H1 (cell line): Measurements from ENCODE around the gene STAU1. TPM values are rescaled to one million over a fixed set of nuclear protein-coding genes. Genes with fewer than 3 reads are reported as not detected.

ENCODE experiments used
- CTCF ChIA-PET: fragments of 300-600 bp; sonication (Branson Sonifier 250); formaldehyde crosslinking; loops from one replicate; lab custom pipeline; 2021; ENCODE audit not compliant: partially characterized antibody; lab: Charles Lee
- POLR2A ChIA-PET: fragments of 300-600 bp; sonication (Branson Sonifier 250); formaldehyde crosslinking; loops from one replicate; lab custom pipeline; 2021; ENCODE audit warnings: inconsistent platforms; ENCODE audit not compliant: partially characterized antibody; lab: Charles Lee
- DNase-seq, 2 experiments: peaks; one replicate each; pipeline versions ENCODE4 v3.0.0 to v3.0.0-alpha.2; 2010 to 2022; ENCODE audit warnings: low spot score in 2 of 2, low read depth in 1 of 2, mixed read lengths in 1 of 2
- FAIRE-seq: peaks from 2 replicates; lab custom pipeline; 2011; peaks lifted over from hg19 to GRCh38; lab: Jason Lieb, UNC
- H2AFZ ChIP-seq: 2 replicates; pipeline ENCODE4 v1.8.1; 2012; ENCODE audit warnings: low read length, inconsistent platforms
- H2AK5ac ChIP-seq: 2 replicates; pipeline ENCODE4 v1.6.1; 2013; ENCODE audit warnings: low read depth, low read length
- H2BK120ac ChIP-seq: replicated peaks from 2 replicates; pipeline ENCODE3; 2013; ENCODE audit warnings: low read depth, low read length, inconsistent platforms
- H2BK12ac ChIP-seq: 2 replicates; pipeline ENCODE4 v1.6.1; 2013; ENCODE audit warnings: low read depth, low read length
- H2BK15ac ChIP-seq: 2 replicates; pipeline ENCODE4 v1.6.1; 2013; ENCODE audit warnings: low read length
- H2BK20ac ChIP-seq: 2 replicates; pipeline ENCODE4 v1.6.1; 2013; ENCODE audit warnings: low read length
- H2BK5ac ChIP-seq: 2 replicates; pipeline ENCODE4 v1.6.1; 2013; ENCODE audit warnings: low read depth, low read length
- H3K14ac ChIP-seq: 2 replicates; pipeline ENCODE4 v1.6.1; 2013; ENCODE audit warnings: inconsistent platforms; ENCODE audit not compliant: insufficient read length
- H3K18ac ChIP-seq: 2 replicates; pipeline ENCODE4 v1.6.1; 2013; ENCODE audit warnings: low read length; ENCODE audit errors: extremely low read depth
- H3K23ac ChIP-seq: 2 replicates; pipeline ENCODE4 v1.6.1; 2013; ENCODE audit warnings: inconsistent platforms; ENCODE audit not compliant: insufficient read length
- H3K23me2 ChIP-seq: 2 replicates; pipeline ENCODE4 v1.6.1; 2013; ENCODE audit warnings: low read depth, low read length
- H3K27ac ChIP-seq: 2 replicates; pipeline ENCODE4 v1.6.1; 2011; ENCODE audit warnings: low read depth, low read length, inconsistent platforms
- H3K27me3 ChIP-seq, 4 experiments: replicated peaks in 1 of 4; 1 replicate in 1 of 4; 2 replicates in 3 of 4; pipeline versions ENCODE4 v1.6.1 to v1.8.1; 2011 to 2013; ENCODE audit warnings: low read length in 3 of 4, mild to moderate bottlenecking in 3 of 4, inconsistent platforms in 2 of 4, mixed read lengths in 2 of 4, moderate library complexity in 1 of 4; ENCODE audit not compliant: control insufficient read depth in 3 of 4, insufficient read depth in 3 of 4; ENCODE audit errors: extremely low read depth in 1 of 4
- H3K36me3 ChIP-seq, 4 experiments: 2 replicates each; pipeline versions ENCODE4 v1.6.1 to v1.8.1; 2011 to 2013; ENCODE audit warnings: mild to moderate bottlenecking in 4 of 4, low read length in 3 of 4, moderate library complexity in 2 of 4, control low read depth in 1 of 4, inconsistent platforms in 1 of 4; ENCODE audit not compliant: insufficient read depth in 4 of 4, control insufficient read depth in 2 of 4
- H3K4ac ChIP-seq: replicated peaks from 2 replicates; pipeline ENCODE3; 2013; ENCODE audit warnings: low read length, low read depth, mixed read lengths, inconsistent platforms; ENCODE audit not compliant: insufficient read length
- H3K4me1 ChIP-seq, 4 experiments: replicated peaks in 1 of 4; 1 replicate in 1 of 4; 2 replicates in 3 of 4; pipeline versions ENCODE4 v1.6.1 to v1.8.1; 2011 to 2013; ENCODE audit warnings: low read length in 3 of 4, inconsistent platforms in 2 of 4, mixed read lengths in 1 of 4; ENCODE audit not compliant: insufficient read depth in 4 of 4, control insufficient read depth in 3 of 4
- H3K4me2 ChIP-seq, 2 experiments: 2 replicates each; pipeline versions ENCODE4 v1.6.1 to v1.8.1; 2011 to 2013; ENCODE audit warnings: low read depth in 2 of 2, low read length in 2 of 2, control low read depth in 1 of 2, inconsistent platforms in 1 of 2, mild to moderate bottlenecking in 1 of 2; ENCODE audit not compliant: insufficient read depth in 1 of 2
- H3K4me3 ChIP-seq, 4 experiments: fragments of 200-600, 300-600 bp in 1 of 4; sonication (generic), shearing (Covaris generic), sonication (Bioruptor Twin) in 1 of 4; 2 replicates each; pipeline versions ENCODE4 v1.5.1 to v1.8.1; 2011 to 2016; ENCODE audit warnings: low read length in 4 of 4, low read depth in 3 of 4, control low read depth in 2 of 4, inconsistent platforms in 2 of 4, mild to moderate bottlenecking in 2 of 4, mixed read lengths in 1 of 4, moderate library complexity in 1 of 4; ENCODE audit not compliant: insufficient read depth in 2 of 4; ENCODE audit errors: extremely low read depth in 1 of 4
- H3K56ac ChIP-seq: replicated peaks from 2 replicates; pipeline ENCODE3; 2013; ENCODE audit warnings: low read depth, mild to moderate bottlenecking, mixed read lengths, low read length, inconsistent platforms; ENCODE audit not compliant: insufficient read length
- H3K79me1 ChIP-seq: 2 replicates; pipeline ENCODE4 v1.6.1; 2013; ENCODE audit warnings: low read depth, low read length, control low read depth
- H3K79me2 ChIP-seq, 2 experiments: 2 replicates each; pipeline versions ENCODE4 v1.6.1 to v1.8.1; 2012 to 2013; ENCODE audit warnings: low read length in 2 of 2, mild to moderate bottlenecking in 2 of 2, inconsistent platforms in 1 of 2; ENCODE audit not compliant: insufficient read depth in 2 of 2, control insufficient read depth in 1 of 2
- H3K9ac ChIP-seq, 4 experiments: replicated peaks in 1 of 4; 1 replicate in 1 of 4; 2 replicates in 3 of 4; pipeline versions ENCODE4 v1.6.1 to v1.8.1; 2011 to 2013; ENCODE audit warnings: low read depth in 3 of 4, low read length in 3 of 4, control low read depth in 2 of 4, mild to moderate bottlenecking in 2 of 4, moderate library complexity in 2 of 4, inconsistent platforms in 1 of 4; ENCODE audit errors: extremely low read depth in 1 of 4
- H3K9me3 ChIP-seq, 2 experiments: 2 replicates each; pipeline versions ENCODE4 v1.6.1 to v1.8.1; 2012 to 2013; ENCODE audit warnings: mild to moderate bottlenecking in 2 of 2, moderate library complexity in 2 of 2, control low read depth in 1 of 2, inconsistent platforms in 1 of 2, low read depth in 1 of 2, low read length in 1 of 2, mixed read lengths in 1 of 2; ENCODE audit not compliant: insufficient read depth in 2 of 2
- H4K20me1 ChIP-seq, 2 experiments: replicated peaks in 1 of 2; 2 replicates each; pipeline versions ENCODE3 to v1.8.1; 2011 to 2013; ENCODE audit warnings: inconsistent platforms in 2 of 2, low read length in 2 of 2, mild to moderate bottlenecking in 1 of 2; ENCODE audit not compliant: insufficient read depth in 2 of 2, control insufficient read depth in 1 of 2
- H4K5ac ChIP-seq: 2 replicates; pipeline ENCODE4 v1.6.1; 2013; ENCODE audit warnings: low read length, low read depth, mixed read lengths, inconsistent platforms; ENCODE audit not compliant: insufficient read length
- H4K8ac ChIP-seq: 2 replicates; pipeline ENCODE4 v1.8.0; 2013; ENCODE audit warnings: mild to moderate bottlenecking, moderate library complexity, low read length, inconsistent platforms; ENCODE audit not compliant: insufficient read depth; ENCODE audit errors: extremely low read depth
- H4K91ac ChIP-seq: replicated peaks from 2 replicates; pipeline ENCODE3; 2013; ENCODE audit warnings: low read length, mixed read lengths, inconsistent platforms; ENCODE audit not compliant: insufficient read length
- BRCA1 ChIP-seq: IDR thresholded peaks from 2 replicates; pipeline ENCODE4 v1.6.1; 2012; ENCODE audit warnings: low read depth, low read length, improper control_type of control experiment
- CHD2 ChIP-seq: IDR thresholded peaks from 2 replicates; pipeline ENCODE4 v1.6.1; 2012; ENCODE audit warnings: low read length, improper control_type of control experiment
- JUN ChIP-seq: IDR thresholded peaks from 2 replicates; pipeline ENCODE4 v1.6.1; 2011; ENCODE audit warnings: low read depth, mild to moderate bottlenecking, improper control_type of control experiment, low read length
- KDM1A ChIP-seq: fragments of 200-600, 300-600 bp; sonication (generic); IDR thresholded peaks from 2 replicates; pipeline ENCODE4 v1.7.1; 2016; ENCODE audit warnings: mild to moderate bottlenecking, low read length, borderline replicate concordance
- KDM4A ChIP-seq: IDR thresholded peaks from one replicate; pipeline ENCODE4 v1.7.1; 2012; ENCODE audit warnings: low read depth, mild to moderate bottlenecking, moderate library complexity, low read length, inconsistent platforms; ENCODE audit not compliant: severe bottlenecking
- RBBP5 ChIP-seq: IDR thresholded peaks from 2 replicates; pipeline ENCODE4 v1.7.1; 2012; ENCODE audit warnings: low read depth, mild to moderate bottlenecking, inconsistent platforms, low read length, moderate library complexity, borderline replicate concordance
- RFX5 ChIP-seq: IDR thresholded peaks from 2 replicates; pipeline ENCODE4 v1.6.1; 2011; ENCODE audit warnings: low read depth, low read length, improper control_type of control experiment, borderline replicate concordance
- SP4 ChIP-seq: IDR thresholded peaks from 2 replicates; pipeline ENCODE4 v1.6.1; 2012; ENCODE audit warnings: low read length, inconsistent platforms
- YY1 ChIP-seq: IDR thresholded peaks from 2 replicates; pipeline ENCODE4 v1.6.1; 2011; ENCODE audit warnings: low read depth, mild to moderate bottlenecking, low read length
- WGBS, 2 experiments: shearing (Covaris generic) in 1 of 2; methylation state at CpG; one replicate each; pipeline versions ENCODE4 v1.1.6 to v1.1.7; 2013 to 2015; ENCODE audit warnings: low lambda C conversion rate in 2 of 2, mixed read lengths in 2 of 2, inconsistent platforms in 1 of 2, low coverage in 1 of 2, missing lambda C conversion rate in 1 of 2; ENCODE audit not compliant: insufficient replicate concordance in 2 of 2, insufficient coverage in 1 of 2, insufficient read length in 1 of 2; ENCODE audit errors: extremely low coverage in 1 of 2, missing lambda C conversion rate in 1 of 2; 5-methylcytosine and 5-hydroxymethylcytosine counted together
- polyA plus RNA-seq, 7 experiments: library from polyadenylated mRNA; depleted of rRNA in 3 of 7; stranded (reverse) in 5 of 7; unstranded in 2 of 7; fragments of >200 nt in 5 of 7; fragments of 200-250 nt in 2 of 7; gene quantifications; 1 replicate in 5 of 7; 2 replicates in 1 of 7; 4 replicates in 1 of 7; pipeline versions ENCODE4 v1.2.1 to v1.2.3, GENCODE V29; 2011 to 2013; ENCODE audit warnings: missing spikeins in 2 of 7, mixed read lengths in 2 of 7
- total RNA-seq: library from RNA; stranded (reverse); fragmentation: NEBNext Ultra II Directional; extraction: Animal tissue kit (Norgen Biotek cat#: 25700); gene quantifications from 2 replicates; pipeline ENCODE4 v1.2.1, GENCODE V29; 2021
- TF ChIP-seq, protein P1 (sequence below), 3 experiments: IDR thresholded peaks; 1 replicate in 2 of 3; 2 replicates in 1 of 3; pipeline versions ENCODE4 v1.5.1 to v1.6.1; 2011; ENCODE audit warnings: low read length in 3 of 3, mild to moderate bottlenecking in 3 of 3, inconsistent platforms in 2 of 3, low read depth in 1 of 3, moderate library complexity in 1 of 3; ENCODE audit not compliant: insufficient read depth in 1 of 3; ENCODE audit errors: control extremely low read depth in 1 of 3
- TF ChIP-seq, protein P2 (sequence below): IDR thresholded peaks from 2 replicates; pipeline ENCODE4 v1.6.1; 2012; ENCODE audit warnings: inconsistent platforms

Gene STAU1
- total and polyA plus RNA-seq, 2 of the 8 experiments (the other 6 are each of a cell fraction or from before 2014, with no cell fraction given) = 41.4 to 107 TPM

DNA sequence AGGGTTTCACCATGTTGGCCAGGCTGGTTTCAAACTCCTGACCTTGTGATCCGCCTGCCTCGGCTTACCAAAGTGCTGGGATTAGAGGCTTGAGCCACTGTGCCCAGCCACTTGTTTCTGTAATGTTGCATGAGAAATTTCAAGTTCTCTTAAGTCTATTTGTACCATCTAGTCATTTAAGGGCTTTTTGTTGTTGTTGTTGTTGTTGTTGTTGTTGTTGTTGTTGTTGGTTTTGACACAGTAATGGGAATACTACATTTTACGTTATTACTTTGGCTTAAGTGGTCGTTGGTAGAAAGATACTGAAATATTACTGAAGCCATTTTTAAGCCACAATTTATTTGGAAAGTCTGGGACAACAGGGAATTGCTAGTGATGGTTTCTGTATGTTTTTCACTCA lies 90.0 kb downstream of the STAU1 start:
- H4K8ac ChIP-seq = no peak overlapping the region
- H3K14ac ChIP-seq = no peak overlapping the region
- peaks cover 40 to 92% (median 76%) of the 10 kb centered on the region in 4 experiments for H3K36me3 ChIP-seq
- H3K23ac ChIP-seq = no peak overlapping the region
- H2BK5ac ChIP-seq = no peak overlapping the region
- ChIA-PET POLR2A (no interaction called here), CTCF (interaction anchor here (0.7 kb wide), 1 partner anchor 70 kb away, joined by 4 read pairs; no protein-coding TSS in a partner anchor)
- no peak overlapping the region for H2BK20ac ChIP-seq
- DNase-seq (no peak), FAIRE-seq (no peak)
- no peak overlapping the region for H2AK5ac ChIP-seq
- H3K4me2 ChIP-seq = no peak overlapping the region
- H3K79me1 ChIP-seq = peaks cover 2% of the 10 kb centered on the region; the same call in 1 of the 2 replicates
- no peak overlapping the region for H2AFZ ChIP-seq
- 91% methylated on average over 4 of the region's 4 CpGs; no CpG with 5 or more reads in 1 of the 2 experiments for WGBS, 2 experiments
- no peak overlapping the region for H3K4ac ChIP-seq
- no peak overlapping the region for H3K56ac ChIP-seq
- no peak overlapping the region for H4K91ac ChIP-seq
- H2BK15ac ChIP-seq = no peak overlapping the region
- peaks cover 0 to 18% of the 10 kb centered on the region in 2 experiments; a peak in 2 of 4 replicates for H3K79me2 ChIP-seq
- peaks cover 4 to 11% of the 10 kb centered on the region in 2 experiments for H4K20me1 ChIP-seq
- H3K23me2 ChIP-seq = no peaks in the 10 kb centered on the region
- no peak overlapping the region for H3K4me3 ChIP-seq
- H3K27ac ChIP-seq = no peak overlapping the region
- no peak overlapping the region for H2BK120ac ChIP-seq
- no peaks in the 10 kb centered on the region for H3K27me3 ChIP-seq
- H3K18ac ChIP-seq = no peak overlapping the region
- H3K9me3 ChIP-seq = no peaks in the 10 kb centered on the region
- H2BK12ac ChIP-seq = no peak overlapping the region
- H4K5ac ChIP-seq = no peak overlapping the region
- H3K4me1 ChIP-seq = no peaks in the 10 kb centered on the region
- no peak overlapping the region for H3K9ac ChIP-seq
- TF ChIP-seq, protein P1, sequence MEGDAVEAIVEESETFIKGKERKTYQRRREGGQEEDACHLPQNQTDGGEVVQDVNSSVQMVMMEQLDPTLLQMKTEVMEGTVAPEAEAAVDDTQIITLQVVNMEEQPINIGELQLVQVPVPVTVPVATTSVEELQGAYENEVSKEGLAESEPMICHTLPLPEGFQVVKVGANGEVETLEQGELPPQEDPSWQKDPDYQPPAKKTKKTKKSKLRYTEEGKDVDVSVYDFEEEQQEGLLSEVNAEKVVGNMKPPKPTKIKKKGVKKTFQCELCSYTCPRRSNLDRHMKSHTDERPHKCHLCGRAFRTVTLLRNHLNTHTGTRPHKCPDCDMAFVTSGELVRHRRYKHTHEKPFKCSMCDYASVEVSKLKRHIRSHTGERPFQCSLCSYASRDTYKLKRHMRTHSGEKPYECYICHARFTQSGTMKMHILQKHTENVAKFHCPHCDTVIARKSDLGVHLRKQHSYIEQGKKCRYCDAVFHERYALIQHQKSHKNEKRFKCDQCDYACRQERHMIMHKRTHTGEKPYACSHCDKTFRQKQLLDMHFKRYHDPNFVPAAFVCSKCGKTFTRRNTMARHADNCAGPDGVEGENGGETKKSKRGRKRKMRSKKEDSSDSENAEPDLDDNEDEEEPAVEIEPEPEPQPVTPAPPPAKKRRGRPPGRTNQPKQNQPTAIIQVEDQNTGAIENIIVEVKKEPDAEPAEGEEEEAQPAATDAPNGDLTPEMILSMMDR (IDR thresholded peaks at IDR 0.05; ENCODE audit: control extremely low read depth in 1 of 3, insufficient read depth in 1 of 3, low read depth in 1 of 3, low read length in 3 of 3) = no peak
- no peak for TF ChIP-seq JUN
- TF ChIP-seq RFX5 = no peak
- TF ChIP-seq YY1 = no peak
- no peak for TF ChIP-seq CHD2
- no peak for TF ChIP-seq KDM1A
- TF ChIP-seq RBBP5 = no peak
- no peak for TF ChIP-seq SP4
- TF ChIP-seq KDM4A = no peak
- TF ChIP-seq, protein P2, sequence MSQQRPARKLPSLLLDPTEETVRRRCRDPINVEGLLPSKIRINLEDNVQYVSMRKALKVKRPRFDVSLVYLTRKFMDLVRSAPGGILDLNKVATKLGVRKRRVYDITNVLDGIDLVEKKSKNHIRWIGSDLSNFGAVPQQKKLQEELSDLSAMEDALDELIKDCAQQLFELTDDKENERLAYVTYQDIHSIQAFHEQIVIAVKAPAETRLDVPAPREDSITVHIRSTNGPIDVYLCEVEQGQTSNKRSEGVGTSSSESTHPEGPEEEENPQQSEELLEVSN = no peak
- TF ChIP-seq BRCA1 = no peak
